ENCODE results near the gene PANK4.
A peak's percentile ranks its signal among the peaks of the same experiment; 100 is the strongest.

Gene PANK4

GRCh38 chr1:2530513-2531361, 4.3 kb upstream of the PANK4 start:
- TF ChIP-seq CTCF (IDR thresholded peaks at IDR 0.05; ENCODE audit: poor library complexity, severe bottlenecking) = peak; percentile 19
- Histone ChIP-seq H3K4me3 (ENCODE audit: severe bottlenecking) (no peak overlapping the region), H3K27me3 (ENCODE audit: insufficient read depth, poor library complexity, severe bottlenecking) (no peaks in the 10 kb centered on the region), H3K36me3 (ENCODE audit: low read depth) (no peaks in the 10 kb centered on the region), H3K4me1 (ENCODE audit: insufficient read depth, poor library complexity, severe bottlenecking) (peaks cover 40% of the 10 kb centered on the region), H3K9me3 (ENCODE audit: severe bottlenecking) (no peaks in the 10 kb centered on the region), H3K27ac (ENCODE audit: poor library complexity, severe bottlenecking) (peak overlapping the region; percentile 87)
- DNase-seq (ENCODE audit: low spot score) (no peak), ATAC-seq (ENCODE audit: low read depth) (no peak)

- Histone ChIP-seq H3K4me3 (ENCODE audit: severe bottlenecking) (no peak within 1 kb of the TSS), H3K9me3 (ENCODE audit: severe bottlenecking) (no peaks in the 10 kb centered on the region), H3K36me3 (ENCODE audit: low read depth) (no peaks in the 10 kb centered on the region; the same call in 1 of the 2 replicates), H3K27ac (ENCODE audit: poor library complexity, severe bottlenecking) (peak within 1 kb of the TSS; percentile 87), H3K27me3 (ENCODE audit: insufficient read depth, poor library complexity, severe bottlenecking) (no peaks in the 10 kb centered on the region), H3K4me1 (ENCODE audit: insufficient read depth, poor library complexity, severe bottlenecking) (peaks cover 37% of the 10 kb centered on the region)
- TF ChIP-seq CTCF (IDR thresholded peaks at IDR 0.05; ENCODE audit: poor library complexity, severe bottlenecking) = no peak
- DNase-seq (ENCODE audit: low spot score) (no peak), ATAC-seq (ENCODE audit: low read depth) (no peak)
Observed at GRCh38 chr1:2529784-2530512, 3.6 kb upstream of the PANK4 start, which contains the start of gene HES5. TSS of gene HES5 (minus strand) at chr1:2530263. CDS start at chr1:2530164, 99 bp downstream.

GRCh38 chr1:2528966-2529783, 2.8 kb upstream of the PANK4 start:
- H3K4me3 ChIP-seq (ENCODE audit: severe bottlenecking) = no peak overlapping the region
- no peak overlapping the region for H3K27ac ChIP-seq (ENCODE audit: poor library complexity, severe bottlenecking)
- no peak for ATAC-seq (ENCODE audit: low read depth)
- DNase-seq (ENCODE audit: low spot score) = no peak
- H3K9me3 ChIP-seq (ENCODE audit: severe bottlenecking) = no peaks in the 10 kb centered on the region
- no peak for TF ChIP-seq CTCF (IDR thresholded peaks at IDR 0.05; ENCODE audit: poor library complexity, severe bottlenecking)
- no peaks in the 10 kb centered on the region; the same call in 1 of the 2 replicates for H3K36me3 ChIP-seq (ENCODE audit: low read depth)
- no peaks in the 10 kb centered on the region for H3K27me3 ChIP-seq (ENCODE audit: insufficient read depth, poor library complexity, severe bottlenecking)
- H3K4me1 ChIP-seq (ENCODE audit: insufficient read depth, poor library complexity, severe bottlenecking) = peaks cover 34% of the 10 kb centered on the region

GRCh38 chr1:2528611-2528965, 2.2 kb upstream of the PANK4 start:
- no peak for TF ChIP-seq CTCF (IDR thresholded peaks at IDR 0.05; ENCODE audit: poor library complexity, severe bottlenecking)
- Histone ChIP-seq H3K27ac (ENCODE audit: poor library complexity, severe bottlenecking) (no peak overlapping the region), H3K9me3 (ENCODE audit: severe bottlenecking) (no peaks in the 10 kb centered on the region), H3K4me3 (ENCODE audit: severe bottlenecking) (no peak overlapping the region), H3K4me1 (ENCODE audit: insufficient read depth, poor library complexity, severe bottlenecking) (peaks cover 34% of the 10 kb centered on the region), H3K27me3 (ENCODE audit: insufficient read depth, poor library complexity, severe bottlenecking) (no peaks in the 10 kb centered on the region), H3K36me3 (ENCODE audit: low read depth) (no peaks in the 10 kb centered on the region; the same call in 1 of the 2 replicates)
- DNase-seq (ENCODE audit: low spot score) (no peak), ATAC-seq (ENCODE audit: low read depth) (no peak)

Measured in RWPE2 (cell line).